SK-N-SH treated with all-trans-retinoic acid at 6 μM for 48 hours (cell line): Measurements from ENCODE around the gene RIBC1.

ENCODE experiments used
- ATAC-seq: fragments of 200-7000 bp; cut with Tn5 transposase; 3 replicates; pipeline ENCODE4 v1.9.1; 2020; ENCODE audit warnings: mild to moderate bottlenecking, moderate library complexity
- ARNTL ChIP-seq: fragments of 450-650 bp; formaldehyde crosslinking; IDR thresholded peaks from 2 replicates; pipeline ENCODE4 v1.5.0; 2020; ENCODE audit warnings: low read depth, mild to moderate bottlenecking, moderate library complexity, borderline replicate concordance
- BACH2 ChIP-seq: fragments of 250-450 bp; sonication (Bioruptor Pico); IDR thresholded peaks from 2 replicates; pipeline ENCODE4 v1.9.0; 2021; ENCODE audit warnings: mild to moderate bottlenecking, borderline replicate concordance
- CSDC2 ChIP-seq: fragments of 250-450 bp; sonication (Bioruptor Pico); IDR thresholded peaks from 2 replicates; pipeline ENCODE4 v1.5.0; 2020; ENCODE audit warnings: mild to moderate bottlenecking, moderate library complexity
- ESRRG ChIP-seq: fragments of 250-450 bp; sonication (Bioruptor Pico); IDR thresholded peaks from 2 replicates; pipeline ENCODE4 v1.6.1; 2021; ENCODE audit warnings: mild to moderate bottlenecking
- GLIS3 ChIP-seq: fragments of 250-450 bp; sonication (Bioruptor Pico); IDR thresholded peaks from 2 replicates; pipeline ENCODE4 v1.5.0; 2020; ENCODE audit warnings: mild to moderate bottlenecking, moderate library complexity
- OSR1 ChIP-seq: fragments of 250-450 bp; sonication (Bioruptor Pico); IDR thresholded peaks from 2 replicates; pipeline ENCODE4 v1.8.0; 2022; ENCODE audit warnings: moderate library complexity, mild to moderate bottlenecking, inconsistent platforms
- PPARA ChIP-seq: fragments of 250-450 bp; sonication (Bioruptor Pico); IDR thresholded peaks from 2 replicates; pipeline ENCODE4 v1.5.0; 2020; ENCODE audit warnings: mild to moderate bottlenecking, borderline replicate concordance
- RARB ChIP-seq: fragments of 250-450 bp; sonication (Bioruptor Pico); IDR thresholded peaks from 2 replicates; pipeline ENCODE4 v1.8.0; 2021; ENCODE audit warnings: mild to moderate bottlenecking, moderate library complexity
- SNAI2 ChIP-seq: fragments of 250-450 bp; sonication (Bioruptor Pico); IDR thresholded peaks from 2 replicates; pipeline ENCODE4 v1.5.0; 2020; ENCODE audit warnings: mild to moderate bottlenecking, moderate library complexity
- TCF4 ChIP-seq: fragments of 250-450 bp; sonication (Bioruptor Pico); IDR thresholded peaks from 2 replicates; pipeline ENCODE4 v1.8.0; 2021; ENCODE audit warnings: mild to moderate bottlenecking, moderate library complexity, borderline replicate concordance
- TOX ChIP-seq: fragments of 250-450 bp; sonication (Bioruptor Pico); IDR thresholded peaks from 2 replicates; pipeline ENCODE4 v1.8.0; 2021; ENCODE audit warnings: mild to moderate bottlenecking, moderate library complexity, borderline replicate concordance
- ZFP3 ChIP-seq: fragments of 250-450 bp; sonication (Bioruptor Pico); IDR thresholded peaks from 2 replicates; pipeline ENCODE4 v1.5.0; 2020; ENCODE audit warnings: mild to moderate bottlenecking, moderate library complexity
- ZFP30 ChIP-seq: fragments of 450-650 bp; formaldehyde crosslinking; IDR thresholded peaks from 2 replicates; pipeline ENCODE4 v1.5.0; 2022; ENCODE audit warnings: mild to moderate bottlenecking, moderate library complexity
- ZNF565 ChIP-seq: fragments of 450-650 bp; formaldehyde crosslinking; conservative IDR thresholded peaks from 2 replicates; pipeline ENCODE4 v1.5.0; 2020; ENCODE audit warnings: low read depth, mild to moderate bottlenecking, moderate library complexity
- ZNF8 ChIP-seq: fragments of 450-650 bp; formaldehyde crosslinking; IDR thresholded peaks from 2 replicates; pipeline ENCODE4 v1.5.0; 2020; ENCODE audit warnings: mild to moderate bottlenecking, moderate library complexity
- TF ChIP-seq, protein P1 (sequence below): fragments of 250-450 bp; sonication (Bioruptor Pico); IDR thresholded peaks from 2 replicates; pipeline ENCODE4 v1.5.1; 2021; ENCODE audit warnings: mild to moderate bottlenecking, moderate library complexity
- TF ChIP-seq, protein P2 (sequence below): fragments of 250-450 bp; sonication (Bioruptor Pico); IDR thresholded peaks from 2 replicates; pipeline ENCODE4 v1.8.0; 2020; ENCODE audit warnings: mild to moderate bottlenecking, moderate library complexity, borderline replicate concordance
- TF ChIP-seq, protein P3 (sequence below): fragments of 250-450 bp; sonication (Bioruptor Pico); IDR thresholded peaks from 2 replicates; pipeline ENCODE4 v1.8.0; 2021; ENCODE audit warnings: low read depth, mild to moderate bottlenecking, moderate library complexity, borderline replicate concordance

Gene RIBC1

DNA sequence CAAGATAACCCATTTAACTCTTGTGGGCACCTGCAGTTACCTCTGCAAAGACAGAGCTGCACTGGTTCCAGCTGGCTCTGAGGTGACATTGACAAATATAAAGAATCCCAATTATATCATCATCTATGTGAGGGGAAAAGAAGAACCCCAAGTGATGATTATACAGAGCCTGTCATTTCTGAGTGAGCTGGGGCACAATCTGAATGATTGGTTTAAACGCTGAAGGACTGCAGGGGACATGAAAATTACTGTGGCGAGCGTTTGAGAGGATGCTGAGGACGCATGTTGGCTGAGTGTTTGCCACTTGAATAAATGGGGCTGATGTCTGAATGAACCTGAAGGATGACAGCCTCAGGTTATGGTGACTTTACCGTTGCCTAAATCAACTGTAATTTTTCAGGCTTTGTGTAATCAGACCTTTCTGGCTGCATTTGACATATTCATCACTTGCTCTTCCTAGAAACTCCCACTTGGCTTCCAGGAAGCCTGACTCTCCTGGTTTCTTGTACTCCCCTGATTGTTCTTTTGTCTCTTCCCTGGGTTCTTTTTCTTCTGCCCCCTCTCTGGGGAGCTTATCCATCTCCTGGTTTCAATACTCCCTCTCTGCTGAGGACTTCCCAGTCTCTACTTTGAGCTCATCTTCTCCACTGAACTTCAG is 15.6 kb downstream of the RIBC1 start:
- no peak for ATAC-seq
- TF ChIP-seq ZNF8 (no peak), ZNF565 (CRISPR knock-in tag) (no peak), ZFP30 (CRISPR knock-in tag) (no peak), TOX (CRISPR knock-in tag) (no peak), RARB (CRISPR knock-in tag) (no peak), ZFP3 (CRISPR knock-in tag) (no peak), ARNTL (no peak), GLIS3 (no peak), SNAI2 (no peak)
- TF ChIP-seq, protein P1, sequence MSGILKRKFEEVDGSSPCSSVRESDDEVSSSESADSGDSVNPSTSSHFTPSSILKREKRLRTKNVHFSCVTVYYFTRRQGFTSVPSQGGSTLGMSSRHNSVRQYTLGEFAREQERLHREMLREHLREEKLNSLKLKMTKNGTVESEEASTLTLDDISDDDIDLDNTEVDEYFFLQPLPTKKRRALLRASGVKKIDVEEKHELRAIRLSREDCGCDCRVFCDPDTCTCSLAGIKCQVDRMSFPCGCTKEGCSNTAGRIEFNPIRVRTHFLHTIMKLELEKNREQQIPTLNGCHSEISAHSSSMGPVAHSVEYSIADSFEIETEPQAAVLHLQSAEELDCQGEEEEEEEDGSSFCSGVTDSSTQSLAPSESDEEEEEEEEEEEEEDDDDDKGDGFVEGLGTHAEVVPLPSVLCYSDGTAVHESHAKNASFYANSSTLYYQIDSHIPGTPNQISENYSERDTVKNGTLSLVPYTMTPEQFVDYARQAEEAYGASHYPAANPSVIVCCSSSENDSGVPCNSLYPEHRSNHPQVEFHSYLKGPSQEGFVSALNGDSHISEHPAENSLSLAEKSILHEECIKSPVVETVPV = no peak
- TF ChIP-seq, protein P2, sequence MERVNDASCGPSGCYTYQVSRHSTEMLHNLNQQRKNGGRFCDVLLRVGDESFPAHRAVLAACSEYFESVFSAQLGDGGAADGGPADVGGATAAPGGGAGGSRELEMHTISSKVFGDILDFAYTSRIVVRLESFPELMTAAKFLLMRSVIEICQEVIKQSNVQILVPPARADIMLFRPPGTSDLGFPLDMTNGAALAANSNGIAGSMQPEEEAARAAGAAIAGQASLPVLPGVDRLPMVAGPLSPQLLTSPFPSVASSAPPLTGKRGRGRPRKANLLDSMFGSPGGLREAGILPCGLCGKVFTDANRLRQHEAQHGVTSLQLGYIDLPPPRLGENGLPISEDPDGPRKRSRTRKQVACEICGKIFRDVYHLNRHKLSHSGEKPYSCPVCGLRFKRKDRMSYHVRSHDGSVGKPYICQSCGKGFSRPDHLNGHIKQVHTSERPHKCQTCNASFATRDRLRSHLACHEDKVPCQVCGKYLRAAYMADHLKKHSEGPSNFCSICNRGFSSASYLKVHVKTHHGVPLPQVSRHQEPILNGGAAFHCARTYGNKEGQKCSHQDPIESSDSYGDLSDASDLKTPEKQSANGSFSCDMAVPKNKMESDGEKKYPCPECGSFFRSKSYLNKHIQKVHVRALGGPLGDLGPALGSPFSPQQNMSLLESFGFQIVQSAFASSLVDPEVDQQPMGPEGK (CRISPR knock-in tag) = no peak

DNA sequence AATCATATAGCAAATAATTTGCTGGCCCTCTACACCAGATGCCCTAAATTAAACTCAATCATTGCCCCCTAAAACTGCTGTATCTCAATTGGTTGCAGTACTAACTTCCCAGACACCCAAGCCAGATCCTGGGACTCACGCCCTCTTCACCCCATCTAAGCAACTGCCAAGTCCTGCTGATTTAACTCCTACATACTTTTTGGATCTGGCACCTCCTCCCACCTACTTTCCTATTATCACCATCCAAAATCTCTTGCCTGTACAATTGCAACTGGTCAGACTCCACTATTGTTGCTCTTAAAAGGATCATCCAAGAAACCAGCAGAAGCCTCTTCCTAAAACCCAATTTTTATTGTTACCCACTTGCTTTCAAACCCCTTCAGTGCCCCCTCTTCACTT is 16.2 kb downstream of the RIBC1 start:
- ATAC-seq = no peak
- no peak for TF ChIP-seq PPARA
- no peak for TF ChIP-seq RARB (CRISPR knock-in tag)
- TF ChIP-seq, protein P2 (CRISPR knock-in tag) = no peak
- no peak for TF ChIP-seq ZFP3 (CRISPR knock-in tag)
- TF ChIP-seq, protein P1 = no peak
- no peak for TF ChIP-seq ARNTL
- no peak for TF ChIP-seq ESRRG (CRISPR knock-in tag)
- TF ChIP-seq TCF4 (CRISPR knock-in tag) = no peak
- TF ChIP-seq CSDC2 (CRISPR knock-in tag) = no peak
- no peak for TF ChIP-seq OSR1 (CRISPR knock-in tag)
- no peak for TF ChIP-seq ZNF8
- TF ChIP-seq BACH2 (CRISPR knock-in tag) = no peak
- no peak for TF ChIP-seq ZNF565 (CRISPR knock-in tag)
- TF ChIP-seq, protein P3, sequence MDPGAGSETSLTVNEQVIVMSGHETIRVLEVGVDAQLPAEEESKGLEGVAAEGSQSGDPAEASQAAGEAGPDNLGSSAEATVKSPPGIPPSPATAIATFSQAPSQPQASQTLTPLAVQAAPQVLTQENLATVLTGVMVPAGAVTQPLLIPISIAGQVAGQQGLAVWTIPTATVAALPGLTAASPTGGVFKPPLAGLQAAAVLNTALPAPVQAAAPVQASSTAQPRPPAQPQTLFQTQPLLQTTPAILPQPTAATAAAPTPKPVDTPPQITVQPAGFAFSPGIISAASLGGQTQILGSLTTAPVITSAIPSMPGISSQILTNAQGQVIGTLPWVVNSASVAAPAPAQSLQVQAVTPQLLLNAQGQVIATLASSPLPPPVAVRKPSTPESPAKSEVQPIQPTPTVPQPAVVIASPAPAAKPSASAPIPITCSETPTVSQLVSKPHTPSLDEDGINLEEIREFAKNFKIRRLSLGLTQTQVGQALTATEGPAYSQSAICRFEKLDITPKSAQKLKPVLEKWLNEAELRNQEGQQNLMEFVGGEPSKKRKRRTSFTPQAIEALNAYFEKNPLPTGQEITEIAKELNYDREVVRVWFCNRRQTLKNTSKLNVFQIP (CRISPR knock-in tag) = no peak

DNA sequence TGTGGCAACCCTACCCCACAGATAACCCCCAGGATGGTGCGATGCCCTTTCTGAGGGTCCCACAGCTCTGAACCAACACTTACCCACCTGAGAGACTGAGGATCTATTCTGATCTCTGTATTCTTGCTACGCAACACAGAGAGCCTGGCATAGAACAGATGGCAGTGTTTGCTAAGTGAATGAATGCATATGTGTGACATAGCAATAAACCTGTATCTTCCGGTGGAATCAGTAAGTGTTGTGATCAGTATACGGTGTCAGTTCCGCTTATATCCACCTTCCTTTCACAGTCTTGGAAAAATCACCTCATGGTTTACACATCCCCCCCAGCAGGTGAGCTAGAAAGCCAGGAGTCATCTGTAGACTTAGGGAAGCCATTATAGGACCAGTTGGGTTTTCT is 17.4 kb downstream of the RIBC1 start:
- TF ChIP-seq, protein P1 = no peak
- ATAC-seq = no peak
